Neuronal stem cell (in vitro differentiated cells): ENCODE results near the gene ZFP14.
"Not testable (repeated sequence)": the region's sequence is repeated elsewhere in the genome, so short reads cannot be mapped to it uniquely, and the experiment has no call there.

Experiments
- DNase-seq: peaks from one replicate; pipeline ENCODE4 v3.0.0-alpha.2; 2013; ENCODE audit warnings: low spot score
- H2AFZ ChIP-seq: one replicate; pipeline ENCODE4 v1.6.1; 2013; ENCODE audit warnings: mild to moderate bottlenecking, low read length, inconsistent platforms
- H2AK5ac ChIP-seq: 2 replicates; pipeline ENCODE4 v1.6.1; 2013; ENCODE audit warnings: low read depth, mild to moderate bottlenecking, inconsistent platforms, low read length, moderate library complexity, mixed read lengths
- H2BK120ac ChIP-seq: 2 replicates; pipeline ENCODE4 v1.6.1; 2013; ENCODE audit warnings: low read depth, mild to moderate bottlenecking, inconsistent platforms, low read length, moderate library complexity, mixed read lengths
- H2BK12ac ChIP-seq: one replicate; pipeline ENCODE4 v1.6.1; 2013; ENCODE audit warnings: low read length, inconsistent platforms
- H2BK15ac ChIP-seq: 2 replicates; pipeline ENCODE4 v1.6.1; 2013; ENCODE audit warnings: mild to moderate bottlenecking, low read length, inconsistent platforms, mixed read lengths
- H2BK5ac ChIP-seq: one replicate; pipeline ENCODE4 v1.6.1; 2013; ENCODE audit warnings: inconsistent platforms, mild to moderate bottlenecking, low read length, moderate library complexity
- H3K14ac ChIP-seq: one replicate; pipeline ENCODE4 v1.6.1; 2013; ENCODE audit warnings: low read length, inconsistent platforms
- H3K18ac ChIP-seq: 2 replicates; pipeline ENCODE4 v1.6.1; 2013; ENCODE audit warnings: low read length, inconsistent platforms
- H3K23ac ChIP-seq: 2 replicates; pipeline ENCODE4 v1.6.1; 2013; ENCODE audit warnings: low read depth, mild to moderate bottlenecking, mixed read lengths, low read length, inconsistent platforms; ENCODE audit not compliant: poor library complexity
- H3K27ac ChIP-seq: replicated peaks from 3 replicates; pipeline ENCODE4 v1.5.1; 2013; ENCODE audit warnings: low read length, inconsistent platforms
- H3K27me3 ChIP-seq, 3 experiments: 2 replicates each; pipeline ENCODE4 v1.6.1; 2013; ENCODE audit warnings: low read length in 3 of 3, mild to moderate bottlenecking in 2 of 3, inconsistent platforms in 1 of 3, low read depth in 1 of 3, mixed read lengths in 1 of 3, moderate library complexity in 1 of 3; ENCODE audit not compliant: control insufficient read depth in 3 of 3, insufficient read depth in 3 of 3
- H3K36me3 ChIP-seq, 2 donors: replicated peaks in 1 of 2; 2 replicates each; pipeline ENCODE4 v1.6.1; 2013; ENCODE audit warnings: low read length in 2 of 2; ENCODE audit not compliant: control insufficient read depth in 2 of 2, insufficient read depth in 2 of 2
- H3K4ac ChIP-seq: 2 replicates; pipeline ENCODE4 v1.6.1; 2013; ENCODE audit warnings: inconsistent platforms, mild to moderate bottlenecking, low read length, moderate library complexity
- H3K4me1 ChIP-seq, 2 donors: 1 replicate in 1 of 2; 2 replicates in 1 of 2; pipeline ENCODE4 v1.6.1; 2013; ENCODE audit warnings: low read length in 2 of 2, low read depth in 1 of 2; ENCODE audit not compliant: control insufficient read depth in 2 of 2, insufficient read depth in 1 of 2
- H3K4me2 ChIP-seq: one replicate; pipeline ENCODE4 v1.6.1; 2013; ENCODE audit warnings: mild to moderate bottlenecking, low read length, inconsistent platforms; ENCODE audit not compliant: insufficient read depth, poor library complexity, severe bottlenecking
- H3K4me3 ChIP-seq, 2 donors: 2 replicates each; pipeline ENCODE4 v1.5.1; 2013; ENCODE audit warnings: low read length in 2 of 2, mild to moderate bottlenecking in 2 of 2, inconsistent platforms in 1 of 2, moderate library complexity in 1 of 2
- H3K79me1 ChIP-seq: one replicate; pipeline ENCODE4 v1.6.1; 2013; ENCODE audit warnings: low read depth, mild to moderate bottlenecking, inconsistent platforms, low read length, moderate library complexity
- H3K9ac ChIP-seq: one replicate; pipeline ENCODE4 v1.6.1; 2013; ENCODE audit warnings: mild to moderate bottlenecking, low read depth, low read length, inconsistent platforms; ENCODE audit not compliant: poor library complexity
- H3K9me3 ChIP-seq, 2 donors: replicated peaks in 1 of 2; 2 replicates each; pipeline versions ENCODE3 to v1.6.1; 2013; ENCODE audit warnings: low read length in 2 of 2, mild to moderate bottlenecking in 2 of 2, inconsistent platforms in 1 of 2, low read depth in 1 of 2, mixed read lengths in 1 of 2, moderate library complexity in 1 of 2; ENCODE audit not compliant: control insufficient read depth in 2 of 2, insufficient read depth in 1 of 2
- H4K8ac ChIP-seq: one replicate; pipeline ENCODE4 v1.6.1; 2013; ENCODE audit warnings: low read depth, mild to moderate bottlenecking, inconsistent platforms, low read length, moderate library complexity
- H4K91ac ChIP-seq: one replicate; pipeline ENCODE4 v1.6.1; 2013; ENCODE audit warnings: low read length, low read depth, mild to moderate bottlenecking, inconsistent platforms; ENCODE audit not compliant: poor library complexity
- WGBS, 2 donors: extraction: QIAGEN DNeasy Blood & Tissue Kit; methylation state at CpG; one replicate each; pipeline ENCODE4 v1.1.7; 2013; ENCODE audit warnings: missing lambda C conversion rate in 2 of 2, mixed read lengths in 1 of 2; ENCODE audit not compliant: insufficient read length in 2 of 2, insufficient replicate concordance in 1 of 2; ENCODE audit errors: extremely low coverage in 2 of 2; 5-methylcytosine and 5-hydroxymethylcytosine counted together

Gene ZFP14

GRCh38 chr19:36315164-36315563 is 63.8 kb downstream of the ZFP14 start:
- H3K27me3 ChIP-seq, H3K79me1 ChIP-seq, H2BK5ac ChIP-seq, H3K9ac ChIP-seq, H3K4ac ChIP-seq, H2AK5ac ChIP-seq, H4K8ac ChIP-seq, H2BK12ac ChIP-seq, H3K9me3 ChIP-seq, H3K4me2 ChIP-seq, H2AFZ ChIP-seq, H4K91ac ChIP-seq, H3K18ac ChIP-seq, H3K4me1 ChIP-seq, H2BK15ac ChIP-seq, DNase-seq, H3K27ac ChIP-seq, H3K4me3 ChIP-seq, H2BK120ac ChIP-seq, H3K14ac ChIP-seq, H3K23ac ChIP-seq: not testable (repeated sequence)
- no CpG with 5 or more reads among the region's 1 CpG for WGBS, 2 donors
- H3K36me3 ChIP-seq = peaks cover 5 to 27% of the 10 kb centered on the region in 2 donors

DNA sequence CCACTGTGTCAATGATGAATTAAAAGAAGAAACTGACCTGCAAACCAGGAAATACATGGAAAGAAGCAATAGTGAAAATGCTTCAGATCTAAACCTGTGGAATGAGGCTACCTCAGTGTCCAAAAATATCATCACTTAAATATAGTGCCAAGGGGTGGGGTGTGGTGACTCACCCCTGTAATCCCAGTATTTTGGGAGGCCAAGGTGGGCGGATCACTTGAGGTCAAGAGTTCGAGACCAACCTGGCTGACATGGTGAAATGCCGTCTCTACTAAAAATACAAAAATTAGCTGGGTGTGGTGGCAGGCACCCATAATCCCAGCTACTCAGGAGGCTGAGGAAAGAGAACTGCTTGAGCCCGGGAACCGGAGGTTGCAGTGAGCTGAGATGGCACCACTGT is 64.9 kb downstream of the ZFP14 start:
- H3K79me1 ChIP-seq, H3K4me3 ChIP-seq, H3K4me2 ChIP-seq, H3K9me3 ChIP-seq, H2BK15ac ChIP-seq, H2BK12ac ChIP-seq, H4K8ac ChIP-seq, H2BK5ac ChIP-seq, H3K9ac ChIP-seq, H3K14ac ChIP-seq, H2AFZ ChIP-seq, H3K27me3 ChIP-seq, H2AK5ac ChIP-seq, H2BK120ac ChIP-seq, H3K27ac ChIP-seq, H3K18ac ChIP-seq, H3K4me1 ChIP-seq, DNase-seq, H4K91ac ChIP-seq, H3K23ac ChIP-seq, H3K4ac ChIP-seq: not testable (repeated sequence)
- WGBS, 2 donors = no CpG with 5 or more reads among the region's 5 CpGs
- H3K36me3 ChIP-seq = peaks cover 4 to 19% of the 10 kb centered on the region in 2 donors

GRCh38 chr19:36311098-36311760 is 67.8 kb downstream of the ZFP14 start:
- H3K27me3 ChIP-seq, H3K4me1 ChIP-seq: not testable (repeated sequence)
- no CpG with 5 or more reads among the region's 26 CpGs for WGBS, 2 donors

GRCh38 chr19:36310416-36310990 is 68.5 kb downstream of the ZFP14 start:
- not testable (repeated sequence) for H2BK5ac ChIP-seq, H3K14ac ChIP-seq, H3K23ac ChIP-seq, H2AFZ ChIP-seq, H3K4me3 ChIP-seq, H2BK12ac ChIP-seq, H3K27ac ChIP-seq, H2AK5ac ChIP-seq, H2BK15ac ChIP-seq, H3K36me3 ChIP-seq, H3K9ac ChIP-seq, H3K4me1 ChIP-seq, H3K27me3 ChIP-seq, H2BK120ac ChIP-seq, H3K18ac ChIP-seq, H3K4ac ChIP-seq, H4K91ac ChIP-seq, H4K8ac ChIP-seq, H3K79me1 ChIP-seq, H3K9me3 ChIP-seq, H3K4me2 ChIP-seq, DNase-seq
- no CpG with 5 or more reads among the region's 5 CpGs for WGBS, 2 donors

More at GRCh38 chr19:36311098-36311760, 67.8 kb downstream of the ZFP14 start:
- not testable (repeated sequence) for H2AFZ ChIP-seq, H3K4ac ChIP-seq, H3K14ac ChIP-seq, H3K23ac ChIP-seq, H3K4me2 ChIP-seq, H3K79me1 ChIP-seq, H4K8ac ChIP-seq, H2AK5ac ChIP-seq, H3K9me3 ChIP-seq, H3K9ac ChIP-seq, H3K4me3 ChIP-seq, H4K91ac ChIP-seq, H3K36me3 ChIP-seq, H3K27ac ChIP-seq, H2BK15ac ChIP-seq, H2BK12ac ChIP-seq, DNase-seq, H2BK120ac ChIP-seq, H3K18ac ChIP-seq, H2BK5ac ChIP-seq
